ENCODE results near the gene ARHGAP27.
A peak's percentile ranks its signal among the peaks of the same experiment; 100 is the strongest.
"Not testable (repeated sequence)": the region's sequence is repeated elsewhere in the genome, so short reads cannot be mapped to it uniquely, and the experiment has no call there.

The ARHGAP27 gene

DNA sequence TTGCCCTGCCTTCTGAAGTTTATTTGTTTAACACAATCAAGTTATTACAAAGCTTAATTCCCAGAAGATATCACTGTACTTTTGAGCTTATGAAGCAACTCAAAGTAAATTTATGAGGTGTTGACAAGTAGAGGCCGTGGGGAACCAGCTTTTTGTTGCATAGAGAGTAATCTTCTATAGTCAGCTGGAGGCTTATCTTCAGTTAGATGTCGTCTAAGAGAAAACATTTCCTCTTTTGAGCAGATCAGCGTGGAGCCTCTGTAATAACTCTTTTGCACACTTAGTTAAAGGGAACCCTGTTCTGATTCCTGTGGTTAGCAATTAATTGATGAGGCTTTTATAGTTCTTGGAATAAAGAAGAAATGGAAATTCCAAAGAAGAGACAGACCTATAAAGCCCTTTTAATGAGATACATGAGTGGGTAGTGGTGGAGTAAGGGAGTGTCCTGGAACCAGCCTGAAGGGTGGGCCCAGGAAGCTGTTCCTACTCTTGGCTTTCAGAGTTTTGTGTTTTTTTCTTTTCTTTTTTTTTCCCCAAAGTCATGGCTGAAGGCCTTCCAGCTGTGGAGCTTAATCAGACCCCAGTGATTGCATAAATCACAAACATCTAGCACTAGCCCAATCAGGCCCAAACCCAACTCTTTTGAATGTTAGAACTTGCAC lies 87.0 kb downstream of the ARHGAP27 start:
- no peaks in the 10 kb centered on the region for H3K27me3 Mint-ChIP-seq
- H3K27ac Mint-ChIP-seq: peak overlapping the region; percentile 68
- no peaks in the 10 kb centered on the region for H3K36me3 Mint-ChIP-seq
- DNase-seq (no peak), ATAC-seq (replicated peaks) (peak; percentile 81 to 87)
- no peaks in the 10 kb centered on the region for H3K9me3 Mint-ChIP-seq
- peaks cover 25 to 41% of the 10 kb centered on the region in 2 donors for H3K4me1 Mint-ChIP-seq
- H3K4me3 Mint-ChIP-seq: no peak overlapping the region

DNA sequence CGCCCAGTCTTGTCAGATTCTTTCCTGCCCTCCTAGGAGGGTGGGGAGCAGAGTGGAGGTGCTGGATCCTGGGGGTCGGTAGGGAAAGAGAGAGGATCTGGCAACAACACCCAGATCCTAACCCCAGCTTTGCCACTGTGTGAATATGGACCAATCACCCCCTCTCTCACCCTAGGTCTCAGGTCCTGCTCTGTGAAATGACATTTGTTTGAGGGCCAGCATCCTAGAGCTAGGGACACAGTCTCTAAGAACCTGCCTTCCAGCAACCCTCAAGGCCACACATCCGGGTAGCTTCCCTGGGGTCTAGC lies 87.5 kb downstream of the ARHGAP27 start:
- ATAC-seq (replicated peaks) (peak; percentile 36 to 52), DNase-seq (no peak)
- Mint-ChIP-seq H3K27ac (peak overlapping the region; percentile 68), H3K4me3 (no peak overlapping the region), H3K27me3 (no peaks in the 10 kb centered on the region), H3K36me3 (no peaks in the 10 kb centered on the region), H3K4me1 (peaks cover 25 to 41% of the 10 kb centered on the region in 2 donors), H3K9me3 (no peaks in the 10 kb centered on the region)

DNA sequence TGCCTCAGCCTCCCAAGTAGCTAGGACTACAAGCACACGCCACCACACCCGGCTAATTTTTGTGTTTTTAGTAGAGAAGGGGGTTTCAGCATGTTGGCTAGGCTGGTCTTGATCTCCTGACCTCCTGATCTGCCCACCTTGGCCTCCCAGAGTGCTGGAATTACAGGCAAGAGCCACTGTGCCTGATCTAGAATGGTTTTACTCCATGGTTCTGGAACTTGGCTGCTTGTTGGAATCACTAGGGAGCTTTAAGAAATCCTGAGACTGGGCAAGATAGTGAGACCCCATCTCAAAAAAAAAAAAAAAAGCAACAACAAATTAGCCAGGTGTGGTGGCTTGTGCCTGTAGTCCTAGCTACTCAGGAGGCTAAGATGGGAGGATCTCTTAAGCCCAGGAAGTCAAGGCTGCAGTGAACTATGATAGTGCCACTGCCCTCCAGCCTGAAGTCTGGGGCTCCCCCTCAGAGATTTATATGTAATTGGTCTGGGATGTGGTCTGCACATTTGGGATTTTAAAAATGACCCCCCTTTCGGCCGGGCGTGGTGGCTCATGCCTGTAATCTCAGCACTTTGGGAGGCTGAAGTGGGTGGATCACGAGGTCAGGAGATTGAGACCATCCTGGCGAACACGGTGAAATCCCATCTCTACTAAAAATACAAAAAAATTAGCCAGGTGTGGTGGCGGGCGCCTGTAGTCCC lies 88.6 kb downstream of the ARHGAP27 start:
- H3K4me3 Mint-ChIP-seq; H3K9me3 Mint-ChIP-seq; H3K27me3 Mint-ChIP-seq; DNase-seq; H3K36me3 Mint-ChIP-seq; ATAC-seq (replicated peaks); H3K27ac Mint-ChIP-seq: not testable (repeated sequence)
- peaks cover 31 to 50% of the 10 kb centered on the region in 2 donors for H3K4me1 Mint-ChIP-seq

Data from stimulated activated naive B cell treated with anti-CD40 and anti-IgM and Interleukin-4, amounts not matched to agents 10 μg/mL and 1 μg/mL and 100 μg/mL, for 72 hours (primary cell).